K562 (cell line): ENCODE measurements around the gene FAM83E. TPM values are rescaled to one million over a fixed set of nuclear protein-coding genes. Genes with fewer than 3 reads are reported as not detected.
A peak's percentile ranks its signal among the peaks of the same experiment; 100 is the strongest.

ENCODE experiments used
- ADNP ChIP-seq: fragments of 200-800 bp; sonication (Bioruptor generic); IDR thresholded peaks from 2 replicates; pipeline ENCODE4 v1.6.1; 2016; ENCODE audit warnings: missing genetic modification characterization, missing compliant biosample characterization
- E2F8 ChIP-seq: fragments of 450-650 bp; IDR thresholded peaks from 2 replicates; pipeline ENCODE4 v1.7.1; 2018; ENCODE audit warnings: mild to moderate bottlenecking, low read depth; ENCODE audit not compliant: partially characterized antibody
- EWSR1 ChIP-seq: fragments of 450-650 bp; IDR thresholded peaks from 2 replicates; pipeline ENCODE4 v1.6.1; 2018; ENCODE audit warnings: borderline replicate concordance, mild to moderate bottlenecking, low read depth, moderate library complexity; ENCODE audit not compliant: partially characterized antibody
- HMGXB4 ChIP-seq: sonication (generic); formaldehyde crosslinking; IDR thresholded peaks from 2 replicates; pipeline ENCODE4 v1.8.1; 2023; ENCODE audit warnings: mild to moderate bottlenecking, missing genetic modification reagents
- HNRNPL ChIP-seq: fragments of 200-400 bp; formaldehyde crosslinking; IDR thresholded peaks from 2 replicates; pipeline ENCODE4 v1.6.1; 2017; ENCODE audit warnings: low read depth, mild to moderate bottlenecking, low read length
- JUN ChIP-seq, 2 experiments: sonication (generic) in 1 of 2; formaldehyde crosslinking in 1 of 2; IDR thresholded peaks; 2 replicates each; pipeline versions ENCODE4 v1.6.1 to v1.8.0; 2012 to 2022; ENCODE audit warnings: borderline replicate concordance in 2 of 2, mild to moderate bottlenecking in 2 of 2, improper control_type of control experiment in 1 of 2, low read depth in 1 of 2, low read length in 1 of 2, missing genetic modification reagents in 1 of 2
- MYNN ChIP-seq, 2 experiments: sonication (generic); formaldehyde crosslinking in 1 of 2; IDR thresholded peaks; 2 replicates each; pipeline versions ENCODE4 v1.5.0 to v1.6.1; 2016 to 2020; ENCODE audit warnings: antibody characterized with exemption in 1 of 2, missing genetic modification reagents in 1 of 2
- POLR2A ChIP-seq: fragments of 450-650 bp; conservative IDR thresholded peaks from 2 replicates; pipeline ENCODE4 v1.6.1; 2016
- PTTG1 ChIP-seq: fragments of 450-650 bp; IDR thresholded peaks from 2 replicates; pipeline ENCODE4 v1.6.1; 2016; ENCODE audit warnings: low read depth, mild to moderate bottlenecking, missing genetic modification characterization, missing compliant biosample characterization
- RNF219 ChIP-seq: fragments of 250-450 bp; sonication (Bioruptor Pico); IDR thresholded peaks from 2 replicates; pipeline ENCODE4 v1.5.0; 2022; ENCODE audit warnings: mild to moderate bottlenecking
- SETDB1 ChIP-seq: IDR thresholded peaks from one replicate; pipeline ENCODE4 v1.6.1; 2012; ENCODE audit warnings: low read length, control low read depth, inconsistent platforms
- SIN3B ChIP-seq: fragments of 450-650 bp; IDR thresholded peaks from 2 replicates; pipeline ENCODE4 v1.6.1; 2017; ENCODE audit warnings: low read depth, mild to moderate bottlenecking, moderate library complexity
- SUPT5H ChIP-seq: fragments of 450-650 bp; IDR thresholded peaks from 2 replicates; pipeline ENCODE4 v1.6.1; 2016
- USF1 ChIP-seq: sonication (generic); formaldehyde crosslinking; IDR thresholded peaks from 2 replicates; pipeline ENCODE4 v1.9.0; 2022; ENCODE audit warnings: mild to moderate bottlenecking, missing genetic modification reagents
- ZNF57 ChIP-seq: fragments of 450-650 bp; formaldehyde crosslinking; IDR thresholded peaks from 2 replicates; pipeline ENCODE4 v1.4.0; 2020; ENCODE audit warnings: mild to moderate bottlenecking, moderate library complexity
- ZNF639 ChIP-seq, 2 experiments: fragments of 200-800 bp in 1 of 2; sonication (Bioruptor generic) in 1 of 2; sonication (generic) in 1 of 2; formaldehyde crosslinking in 1 of 2; IDR thresholded peaks in 1 of 2; conservative IDR thresholded peaks in 1 of 2; 2 replicates each; pipeline versions ENCODE4 v1.5.0 to v1.6.1; 2016 to 2020; ENCODE audit warnings: missing compliant biosample characterization in 1 of 2, missing genetic modification characterization in 1 of 2, missing genetic modification reagents in 1 of 2
- ZNF717 ChIP-seq: fragments of 250-450 bp; sonication (Bioruptor Pico); IDR thresholded peaks from 2 replicates; pipeline ENCODE4 v1.5.0; 2021
- polyA plus RNA-seq, 8 experiments: library from polyadenylated mRNA; depleted of rRNA in 4 of 8; stranded (reverse) in 5 of 8; unstranded in 3 of 8; fragments of >200 nt; fragmentation: Nextera tagmentation in 2 of 8; fragmentation: Illumina TruSeq in 1 of 8; extraction: Ambion mirVana in 2 of 8; extraction: Trizol in 1 of 8; gene quantifications; 2 replicates each; pipeline versions ENCODE4 v1.2.1 to v1.2.3, GENCODE V29; 2011 to 2014; ENCODE audit warnings: inconsistent platforms in 1 of 8, missing spikeins in 1 of 8
- total RNA-seq, 7 experiments: library from RNA; depleted of rRNA in 6 of 7; stranded (reverse); fragments of >200 nt in 6 of 7; fragmentation: Illumina TruSeq in 2 of 7; extraction: Trizol in 2 of 7; gene quantifications; 2 replicates each; pipeline versions ENCODE4 v1.2.1 to v1.2.3, GENCODE V29; 2011 to 2021; ENCODE audit warnings: low replicate concordance in 1 of 7

The FAM83E gene
- total and polyA plus RNA-seq, 9 of the 15 experiments (the other 6 are each of a cell fraction or from before 2014, with no cell fraction given), result 0.15 to 0.87 (median 0.29) TPM; not detected in 4

GRCh38 chr19:48588670-48589401, 26.0 kb downstream of the FAM83E start (continued):
- TF ChIP-seq HNRNPL (no peak), MYNN (IDR thresholded peaks at IDR 0.05) (peak; percentile 69; the same call in 1 of the 2 replicates), MYNN (CRISPR knock-in tag; IDR thresholded peaks at IDR 0.05) (no peak), SUPT5H (peak; percentile 55; the same call in 1 of the 2 replicates), SETDB1 (no peak), RNF219 (no peak), ZNF57 (no peak), ZNF717 (CRISPR knock-in tag) (no peak), ZNF639 (CRISPR knock-in tag; conservative IDR thresholded peaks at IDR 0.05 in 1 of 2, IDR thresholded peaks at IDR 0.05 in 1 of 2) (peak in 1 of 2 experiments; percentile 57; a peak in 1 of 4 replicates), POLR2A (peak; percentile 60), USF1 (peak; percentile 17; the same call in 1 of the 2 replicates), JUN (IDR thresholded peaks at IDR 0.05; ENCODE audit: borderline replicate concordance, low read depth, low read length) (peak; percentile 59; the same call in 1 of the 2 replicates), JUN (CRISPR knock-in tag; IDR thresholded peaks at IDR 0.05; ENCODE audit: borderline replicate concordance) (no peak; the same call in 1 of the 2 replicates), ADNP (tag) (peak; percentile 98), EWSR1 (no peak), HMGXB4 (CRISPR knock-in tag) (peak; percentile 84; the same call in 1 of the 2 replicates), E2F8 (peak; percentile 81), PTTG1 (tag) (no peak), SIN3B (no peak)
